Suprapubic skin (tissue), 3 donors: Measurements from ENCODE around the gene LRCH1.

ENCODE experiments used
- CTCF ChIP-seq, 2 donors: fragments of 200-600 bp in 1 of 2; fragments of 450-650 bp in 1 of 2; sonication (generic) in 1 of 2; IDR thresholded peaks; one replicate each; pipeline ENCODE4 v1.5.1; 2016 to 2019; ENCODE audit warnings: antibody characterized with exemption in 2 of 2, mild to moderate bottlenecking in 1 of 2, moderate library complexity in 1 of 2
- POLR2A ChIP-seq, 2 donors: fragments of 450-650 bp; IDR thresholded peaks; one replicate each; pipeline ENCODE4 v1.6.1; 2017; ENCODE audit warnings: antibody characterized with exemption in 2 of 2, mild to moderate bottlenecking in 2 of 2, moderate library complexity in 2 of 2

- TF ChIP-seq POLR2A (IDR thresholded peaks at IDR 0.05) (no peak), CTCF (IDR thresholded peaks at IDR 0.05) (no peak)
These were observed 111.2 kb downstream of the LRCH1 start for GRCh38 chr13:46664195-46664594.
